IMR-90 (cell line): Measurements from ENCODE around the gene PRSS3. TPM values are rescaled to one million over a fixed set of nuclear protein-coding genes. Genes with fewer than 3 reads are reported as not detected.

ENCODE experiments used
- ATAC-seq: fragments of 200-7000 bp; cut with Tn5 transposase; 2 replicates; pipeline ENCODE4 v1.9.1; 2020; ENCODE audit warnings: low read depth, mild to moderate bottlenecking, moderate library complexity
- BruUV-seq: library from RNA; stranded (reverse); fragments of 400-500 nt; replicated peaks from 2 replicates; lab custom pipeline; 2021; lab: Mats Ljungman, UMichigan
- CTCF ChIA-PET: fragments of 300-600 bp; formaldehyde crosslinking; extraction: SDS; loops from one replicate; lab custom pipeline; 2021; ENCODE audit warnings: antibody characterized with exemption; lab: Yijun Ruan, JAX
- POLR2A ChIA-PET: fragments of 300-600 bp; sonication (Branson Sonifier 250); formaldehyde crosslinking; loops from one replicate; lab custom pipeline; 2022; ENCODE audit warnings: antibody characterized with exemption; ENCODE audit not compliant: unreplicated experiment; lab: Charles Lee
- DNase-seq: peaks from one replicate; pipeline ENCODE4 v3.0.0; 2013
- H2AFZ ChIP-seq: replicated peaks from 2 replicates; pipeline ENCODE3; 2013; ENCODE audit warnings: low read length, mild to moderate bottlenecking; ENCODE audit not compliant: poor library complexity
- H2AK5ac ChIP-seq: 2 replicates; pipeline ENCODE4 v1.6.1; 2013; ENCODE audit warnings: low read depth, low read length, inconsistent platforms
- H2AK9ac ChIP-seq: replicated peaks from 2 replicates; pipeline ENCODE3; 2013; ENCODE audit warnings: mild to moderate bottlenecking, low read depth, low read length, moderate library complexity; ENCODE audit not compliant: poor library complexity
- H2BK120ac ChIP-seq: 2 replicates; pipeline ENCODE4 v1.6.1; 2013; ENCODE audit warnings: low read depth, low read length, inconsistent platforms
- H2BK15ac ChIP-seq: 3 replicates; pipeline ENCODE4 v1.6.1; 2013; ENCODE audit warnings: low read depth, low read length, inconsistent platforms
- H2BK20ac ChIP-seq: 2 replicates; pipeline ENCODE4 v1.6.1; 2013; ENCODE audit warnings: low read depth, mild to moderate bottlenecking, inconsistent platforms, low read length, moderate library complexity
- H2BK5ac ChIP-seq: 2 replicates; pipeline ENCODE4 v1.6.1; 2013; ENCODE audit warnings: mild to moderate bottlenecking, low read depth, low read length, inconsistent platforms; ENCODE audit not compliant: poor library complexity, severe bottlenecking
- H3K14ac ChIP-seq: replicated peaks from 2 replicates; pipeline ENCODE4 v1.6.1; 2013; ENCODE audit warnings: low read depth, low read length, inconsistent platforms
- H3K18ac ChIP-seq: 2 replicates; pipeline ENCODE4 v1.6.1; 2013; ENCODE audit warnings: low read depth, low read length, control low read depth
- H3K23ac ChIP-seq: 2 replicates; pipeline ENCODE4 v1.6.1; 2013; ENCODE audit warnings: low read depth, low read length, inconsistent platforms
- H3K27ac ChIP-seq: 2 replicates; pipeline ENCODE4 v1.5.1; 2013; ENCODE audit warnings: mild to moderate bottlenecking, control low read depth, low read length; ENCODE audit not compliant: insufficient read depth
- H3K27me3 ChIP-seq: 2 replicates; pipeline ENCODE4 v1.6.1; 2013; ENCODE audit warnings: low read length; ENCODE audit not compliant: control insufficient read depth, insufficient read depth
- H3K36me3 ChIP-seq: 2 replicates; pipeline ENCODE4 v1.6.1; 2013; ENCODE audit warnings: low read length, mixed read lengths; ENCODE audit not compliant: control insufficient read depth, insufficient read depth
- H3K4ac ChIP-seq: 2 replicates; pipeline ENCODE4 v1.6.1; 2013; ENCODE audit warnings: low read depth, low read length, inconsistent platforms
- H3K4me1 ChIP-seq: 2 replicates; pipeline ENCODE4 v1.6.1; 2013; ENCODE audit warnings: low read length, mixed read lengths; ENCODE audit not compliant: control insufficient read depth, insufficient read depth
- H3K4me2 ChIP-seq: 2 replicates; pipeline ENCODE4 v1.6.1; 2013; ENCODE audit warnings: low read depth, mild to moderate bottlenecking, control low read depth, low read length, moderate library complexity
- H3K4me3 ChIP-seq: 2 replicates; pipeline ENCODE4 v1.5.1; 2013; ENCODE audit warnings: low read depth, mild to moderate bottlenecking, control low read depth, low read length, moderate library complexity; ENCODE audit not compliant: insufficient read depth
- H3K56ac ChIP-seq: 2 replicates; pipeline ENCODE4 v1.6.1; 2013; ENCODE audit warnings: low read length, inconsistent platforms; ENCODE audit not compliant: insufficient read depth; ENCODE audit errors: extremely low read depth
- H3K79me1 ChIP-seq, 2 experiments: 2 replicates each; pipeline ENCODE4 v1.6.1; 2013; ENCODE audit warnings: low read length in 2 of 2, inconsistent platforms in 1 of 2, low read depth in 1 of 2
- H3K9ac ChIP-seq: 2 replicates; pipeline ENCODE4 v1.6.1; 2013; ENCODE audit warnings: low read depth, low read length, control low read depth
- H3K9me1 ChIP-seq: 2 replicates; pipeline ENCODE4 v1.6.1; 2013; ENCODE audit warnings: low read length, inconsistent platforms; ENCODE audit not compliant: insufficient read depth
- H3K9me3 ChIP-seq: 2 replicates; pipeline ENCODE4 v1.6.1; 2013; ENCODE audit warnings: low read length; ENCODE audit not compliant: control insufficient read depth, insufficient read depth
- H4K20me1 ChIP-seq: 2 replicates; pipeline ENCODE4 v1.6.1; 2013; ENCODE audit warnings: low read length, inconsistent platforms; ENCODE audit not compliant: insufficient read depth
- H4K5ac ChIP-seq: 2 replicates; pipeline ENCODE4 v1.6.1; 2013; ENCODE audit warnings: mild to moderate bottlenecking, low read depth, low read length, control low read depth
- H4K8ac ChIP-seq, 2 experiments: 2 replicates each; pipeline ENCODE4 v1.6.1; 2013; ENCODE audit warnings: low read depth in 2 of 2, low read length in 2 of 2, control low read depth in 1 of 2, inconsistent platforms in 1 of 2
- H4K91ac ChIP-seq: 2 replicates; pipeline ENCODE4 v1.6.1; 2013; ENCODE audit warnings: low read depth, low read length, inconsistent platforms; ENCODE audit not compliant: insufficient read depth
- CEBPB ChIP-seq: IDR thresholded peaks from 2 replicates; pipeline ENCODE4 v1.6.1; 2012; ENCODE audit warnings: low read depth, low read length, improper control_type of control experiment
- MAFK ChIP-seq: IDR thresholded peaks from 2 replicates; pipeline ENCODE4 v1.6.1; 2012; ENCODE audit warnings: low read depth, low read length, improper control_type of control experiment
- MAZ ChIP-seq: IDR thresholded peaks from 2 replicates; pipeline ENCODE4 v1.6.1; 2012; ENCODE audit warnings: low read depth, mild to moderate bottlenecking, low read length, improper control_type of control experiment, moderate library complexity, borderline replicate concordance
- NFE2L2 ChIP-seq: fragments of 150-350 bp; IDR thresholded peaks from 2 replicates; pipeline ENCODE4 v1.6.1; 2016; ENCODE audit warnings: low read depth, mild to moderate bottlenecking, low read length
- POLR2A ChIP-seq: IDR thresholded peaks from 2 replicates; pipeline ENCODE4 v1.6.1; 2012; ENCODE audit warnings: mild to moderate bottlenecking, low read depth, low read length
- RCOR1 ChIP-seq: IDR thresholded peaks from 2 replicates; pipeline ENCODE4 v1.6.1; 2012; ENCODE audit warnings: mild to moderate bottlenecking, low read length, improper control_type of control experiment; ENCODE audit not compliant: insufficient replicate concordance
- SMC3 ChIP-seq: fragments of 150-350 bp; IDR thresholded peaks from 2 replicates; pipeline ENCODE4 v1.6.1; 2016; ENCODE audit warnings: low read depth, mild to moderate bottlenecking, antibody characterized with exemption, low read length, moderate library complexity
- WGBS, 2 experiments: methylation state at CpG; one replicate each; pipeline versions ENCODE4 v1.1.5 to v1.1.7; 2013; ENCODE audit warnings: missing lambda C conversion rate in 2 of 2; ENCODE audit not compliant: insufficient read length in 1 of 2; ENCODE audit errors: extremely low coverage in 2 of 2; 5-methylcytosine and 5-hydroxymethylcytosine counted together
- dilution Hi-C: fragments of 300-500 bp; cut with HindIII; formaldehyde crosslinking; loops from one replicate; pipeline ENCODE4 v1.14.3; 2018; ENCODE audit warnings: low sequenced_read_pairs; ENCODE audit not compliant: unreplicated experiment
- in situ Hi-C: fragments of 300-500 bp; cut with MboI; formaldehyde crosslinking; loops from 3 replicates; pipeline ENCODE4 v1.14.3; 2019; ENCODE audit warnings: low sequenced_read_pairs, inconsistent platforms, mixed read lengths
- intact Hi-C: fragments of 100-400 bp; cut with micrococcal nuclease; formaldehyde crosslinking; loops from 2 replicates; pipeline ENCODE4 v1.10.0; 2022
- polyA plus RNA-seq, 3 experiments: library from polyadenylated mRNA; depleted of rRNA; stranded (reverse); fragments of >200 nt; gene quantifications; 2 replicates each; pipeline ENCODE4 v1.2.3, GENCODE V29; 2012; ENCODE audit warnings: low replicate concordance in 1 of 3
- total RNA-seq: library from RNA; depleted of rRNA; stranded (reverse); fragments of >200 nt; gene quantifications from 2 replicates; pipeline ENCODE4 v1.2.3, GENCODE V29; 2012
- TF ChIP-seq, protein P1 (sequence below): fragments of 150-350 bp; IDR thresholded peaks from 2 replicates; pipeline ENCODE4 v1.6.1; 2016; ENCODE audit warnings: low read depth, mild to moderate bottlenecking, low read length, moderate library complexity, borderline replicate concordance
- TF ChIP-seq, protein P2 (sequence below): conservative IDR thresholded peaks from 2 replicates; pipeline ENCODE4 v1.5.1; 2012; ENCODE audit warnings: mild to moderate bottlenecking, low read depth, low read length, improper control_type of control experiment

The PRSS3 gene
- total and polyA plus RNA-seq, 2 of the 4 experiments (the other 2 are of a cell fraction) = 7.0 to 26.9 TPM

DNA sequence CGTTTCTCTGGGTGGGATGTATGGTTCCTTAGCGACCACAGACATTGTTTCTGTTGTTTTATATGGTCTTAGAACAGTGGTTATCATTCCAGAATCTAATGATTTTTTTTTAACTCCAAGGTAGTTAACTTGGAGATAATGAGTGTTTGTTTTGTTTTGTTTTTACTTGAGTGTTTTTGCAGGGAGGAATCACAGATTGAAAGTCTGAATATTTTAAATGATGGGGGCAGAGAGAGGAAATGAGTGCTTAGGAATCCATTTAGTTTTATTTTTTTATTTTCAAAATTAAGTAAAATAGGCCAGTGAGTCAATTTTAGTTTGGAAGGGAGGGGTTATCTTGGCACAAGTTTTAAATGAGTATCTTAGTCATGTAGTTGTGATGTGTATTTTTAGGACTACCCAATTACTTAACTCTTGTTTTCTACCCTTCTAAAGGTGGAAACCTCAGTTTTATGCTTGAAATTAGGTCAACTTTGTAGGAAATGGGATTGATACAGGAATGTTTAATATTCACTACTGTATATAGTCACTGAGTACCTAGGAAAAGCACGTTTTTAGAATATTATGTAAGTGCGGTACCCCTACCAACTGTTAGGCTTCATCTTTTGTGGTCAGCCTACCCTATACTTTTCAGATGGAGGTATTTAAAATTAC is 23.6 kb downstream of the PRSS3 start:
- Histone ChIP-seq H3K27me3 (no peaks in the 10 kb centered on the region), H4K20me1 (peaks cover 58% of the 10 kb centered on the region), H3K18ac (peak overlapping the region; percentile 91; the same call in 1 of the 2 replicates), H3K36me3 (no peaks in the 10 kb centered on the region), H4K5ac (peak overlapping the region; percentile 80; the same call in 1 of the 2 replicates), H3K4me1 (peaks cover 13% of the 10 kb centered on the region), H3K9ac (peak overlapping the region; percentile 94), H3K9me3 (no peaks in the 10 kb centered on the region), H2AFZ (no peak overlapping the region), H3K79me1 (peaks cover 6 to 36% of the 10 kb centered on the region in 2 experiments; a peak in 3 of 4 replicates), H4K8ac (peak overlapping the region; percentile 36 to 90; a peak in 3 of 4 replicates), H3K4me3 (peak overlapping the region; percentile 100), H3K23ac (peak overlapping the region; percentile 94; the same call in 1 of the 2 replicates), H2BK15ac (peak overlapping the region; percentile 42; the same call in 1 of the 3 replicates), H2AK9ac (no peak overlapping the region), H3K4me2 (peak overlapping the region; percentile 98), H2BK5ac (peak overlapping the region; percentile 99), H3K4ac (peak overlapping the region; percentile 90), H2BK120ac (no peak overlapping the region; the same call in 1 of the 2 replicates), H4K91ac (peak overlapping the region; percentile 86), H2BK20ac (no peak overlapping the region; the same call in 1 of the 2 replicates), H2AK5ac (peak overlapping the region; percentile 93; the same call in 1 of the 2 replicates), H3K9me1 (peaks cover 13% of the 10 kb centered on the region), H3K56ac (peak overlapping the region; percentile 71; the same call in 1 of the 2 replicates), H3K14ac (peak overlapping the region; percentile 97), H3K27ac (peak overlapping the region; percentile 95)
- no peak for TF ChIP-seq MAZ
- TF ChIP-seq, protein P1, sequence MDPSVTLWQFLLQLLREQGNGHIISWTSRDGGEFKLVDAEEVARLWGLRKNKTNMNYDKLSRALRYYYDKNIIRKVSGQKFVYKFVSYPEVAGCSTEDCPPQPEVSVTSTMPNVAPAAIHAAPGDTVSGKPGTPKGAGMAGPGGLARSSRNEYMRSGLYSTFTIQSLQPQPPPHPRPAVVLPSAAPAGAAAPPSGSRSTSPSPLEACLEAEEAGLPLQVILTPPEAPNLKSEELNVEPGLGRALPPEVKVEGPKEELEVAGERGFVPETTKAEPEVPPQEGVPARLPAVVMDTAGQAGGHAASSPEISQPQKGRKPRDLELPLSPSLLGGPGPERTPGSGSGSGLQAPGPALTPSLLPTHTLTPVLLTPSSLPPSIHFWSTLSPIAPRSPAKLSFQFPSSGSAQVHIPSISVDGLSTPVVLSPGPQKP = no peak
- TF ChIP-seq, protein P2, sequence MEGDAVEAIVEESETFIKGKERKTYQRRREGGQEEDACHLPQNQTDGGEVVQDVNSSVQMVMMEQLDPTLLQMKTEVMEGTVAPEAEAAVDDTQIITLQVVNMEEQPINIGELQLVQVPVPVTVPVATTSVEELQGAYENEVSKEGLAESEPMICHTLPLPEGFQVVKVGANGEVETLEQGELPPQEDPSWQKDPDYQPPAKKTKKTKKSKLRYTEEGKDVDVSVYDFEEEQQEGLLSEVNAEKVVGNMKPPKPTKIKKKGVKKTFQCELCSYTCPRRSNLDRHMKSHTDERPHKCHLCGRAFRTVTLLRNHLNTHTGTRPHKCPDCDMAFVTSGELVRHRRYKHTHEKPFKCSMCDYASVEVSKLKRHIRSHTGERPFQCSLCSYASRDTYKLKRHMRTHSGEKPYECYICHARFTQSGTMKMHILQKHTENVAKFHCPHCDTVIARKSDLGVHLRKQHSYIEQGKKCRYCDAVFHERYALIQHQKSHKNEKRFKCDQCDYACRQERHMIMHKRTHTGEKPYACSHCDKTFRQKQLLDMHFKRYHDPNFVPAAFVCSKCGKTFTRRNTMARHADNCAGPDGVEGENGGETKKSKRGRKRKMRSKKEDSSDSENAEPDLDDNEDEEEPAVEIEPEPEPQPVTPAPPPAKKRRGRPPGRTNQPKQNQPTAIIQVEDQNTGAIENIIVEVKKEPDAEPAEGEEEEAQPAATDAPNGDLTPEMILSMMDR = no peak
- TF ChIP-seq SMC3 = no peak
- TF ChIP-seq CEBPB = no peak
- TF ChIP-seq POLR2A = no peak
- TF ChIP-seq NFE2L2 = no peak
- TF ChIP-seq MAFK = no peak
- TF ChIP-seq RCOR1 = no peak
- ChIA-PET POLR2A (no interaction called here), CTCF (no interaction called here)
- dilution Hi-C loops (no loop called here), in situ Hi-C loops (no loop called here), intact Hi-C loops (loop anchor here (5.0 kb wide), 1 partner anchor 103 kb away; no protein-coding TSS in a partner anchor)
- ATAC-seq (no peak), DNase-seq (peak; percentile 61)
- WGBS, 2 experiments = 0% methylated on average over 1 of the region's 4 CpGs; no CpG with 5 or more reads in 1 of the 2 experiments
- TSS peak; percentile 20 for BruUV-seq
